ENCODE measurements around the gene CILP.

DNA sequence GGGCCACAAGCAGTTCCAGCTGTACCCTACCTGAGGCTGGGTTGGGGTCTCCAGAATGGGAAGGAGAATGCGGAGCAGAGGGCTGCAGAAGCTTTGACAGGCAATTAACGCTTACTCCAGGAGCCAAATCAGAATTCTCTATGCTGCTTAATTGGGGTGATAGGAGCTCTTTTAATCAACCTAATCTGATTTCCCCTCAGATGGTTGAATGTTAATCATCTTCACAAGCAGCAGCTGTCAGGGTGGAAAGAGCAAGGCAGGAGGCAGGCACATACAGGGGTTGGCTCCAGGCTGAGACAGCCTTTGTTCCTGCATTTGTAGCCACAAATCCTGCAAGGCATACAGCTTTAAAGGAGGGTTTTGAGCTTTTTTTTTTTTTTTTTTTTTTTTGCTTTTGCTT is 2.6 kb downstream of the CILP start:
- TF ChIP-seq, protein P1, sequence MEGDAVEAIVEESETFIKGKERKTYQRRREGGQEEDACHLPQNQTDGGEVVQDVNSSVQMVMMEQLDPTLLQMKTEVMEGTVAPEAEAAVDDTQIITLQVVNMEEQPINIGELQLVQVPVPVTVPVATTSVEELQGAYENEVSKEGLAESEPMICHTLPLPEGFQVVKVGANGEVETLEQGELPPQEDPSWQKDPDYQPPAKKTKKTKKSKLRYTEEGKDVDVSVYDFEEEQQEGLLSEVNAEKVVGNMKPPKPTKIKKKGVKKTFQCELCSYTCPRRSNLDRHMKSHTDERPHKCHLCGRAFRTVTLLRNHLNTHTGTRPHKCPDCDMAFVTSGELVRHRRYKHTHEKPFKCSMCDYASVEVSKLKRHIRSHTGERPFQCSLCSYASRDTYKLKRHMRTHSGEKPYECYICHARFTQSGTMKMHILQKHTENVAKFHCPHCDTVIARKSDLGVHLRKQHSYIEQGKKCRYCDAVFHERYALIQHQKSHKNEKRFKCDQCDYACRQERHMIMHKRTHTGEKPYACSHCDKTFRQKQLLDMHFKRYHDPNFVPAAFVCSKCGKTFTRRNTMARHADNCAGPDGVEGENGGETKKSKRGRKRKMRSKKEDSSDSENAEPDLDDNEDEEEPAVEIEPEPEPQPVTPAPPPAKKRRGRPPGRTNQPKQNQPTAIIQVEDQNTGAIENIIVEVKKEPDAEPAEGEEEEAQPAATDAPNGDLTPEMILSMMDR (conservative IDR thresholded peaks at IDR 0.05; ENCODE audit: low read length): no peak
- TF ChIP-seq EZH2phosphoT487 (IDR thresholded peaks at IDR 0.05; ENCODE audit: borderline replicate concordance, low read depth, low read length): no peak

All from OCI-LY7 (cell line).